AG10803 (cell line): Measurements from ENCODE around the gene TPO.
A peak's percentile ranks its signal among the peaks of the same experiment; 100 is the strongest.

Experiments
- DNase-seq: peaks from one replicate; pipeline ENCODE4 v3.0.0; 2010; ENCODE audit warnings: low read depth
- H3K4me3 ChIP-seq: 2 replicates; pipeline ENCODE4 v1.5.1; 2011; ENCODE audit warnings: mild to moderate bottlenecking, low read length, control low read depth
- TF ChIP-seq, protein P1 (sequence below): conservative IDR thresholded peaks from 2 replicates; pipeline ENCODE4 v1.5.1; 2011; ENCODE audit warnings: mild to moderate bottlenecking, low read length, control low read depth, inconsistent platforms

TPO gene

DNA sequence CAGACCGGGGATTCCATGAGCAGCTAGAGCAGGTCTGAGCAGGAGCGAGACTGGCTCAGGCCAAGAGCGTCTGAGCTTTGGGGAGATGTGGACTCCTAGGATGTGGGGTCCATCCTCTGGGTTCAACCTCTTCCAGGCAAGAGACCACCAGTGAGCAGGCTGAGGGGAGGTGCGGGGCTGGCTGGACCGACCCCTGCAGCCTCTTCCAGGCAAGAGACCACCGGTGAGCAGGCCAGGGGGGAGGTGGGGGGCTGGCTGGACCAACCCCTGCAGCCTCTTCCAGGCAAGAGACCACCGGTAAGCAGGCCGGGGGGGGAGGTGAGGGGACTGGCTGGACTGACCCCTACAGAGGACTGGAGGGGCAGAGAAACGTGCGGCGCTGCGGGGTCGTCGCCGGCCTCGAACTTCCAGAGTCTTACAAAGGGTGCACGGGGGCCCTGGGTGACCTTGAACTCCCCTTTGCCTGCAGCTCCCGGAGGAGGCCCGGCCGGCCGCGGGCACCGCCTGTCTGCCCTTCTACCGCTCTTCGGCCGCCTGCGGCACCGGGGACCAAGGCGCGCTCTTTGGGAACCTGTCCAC is 63.4 kb downstream of the TPO start:
- TF ChIP-seq, protein P1, sequence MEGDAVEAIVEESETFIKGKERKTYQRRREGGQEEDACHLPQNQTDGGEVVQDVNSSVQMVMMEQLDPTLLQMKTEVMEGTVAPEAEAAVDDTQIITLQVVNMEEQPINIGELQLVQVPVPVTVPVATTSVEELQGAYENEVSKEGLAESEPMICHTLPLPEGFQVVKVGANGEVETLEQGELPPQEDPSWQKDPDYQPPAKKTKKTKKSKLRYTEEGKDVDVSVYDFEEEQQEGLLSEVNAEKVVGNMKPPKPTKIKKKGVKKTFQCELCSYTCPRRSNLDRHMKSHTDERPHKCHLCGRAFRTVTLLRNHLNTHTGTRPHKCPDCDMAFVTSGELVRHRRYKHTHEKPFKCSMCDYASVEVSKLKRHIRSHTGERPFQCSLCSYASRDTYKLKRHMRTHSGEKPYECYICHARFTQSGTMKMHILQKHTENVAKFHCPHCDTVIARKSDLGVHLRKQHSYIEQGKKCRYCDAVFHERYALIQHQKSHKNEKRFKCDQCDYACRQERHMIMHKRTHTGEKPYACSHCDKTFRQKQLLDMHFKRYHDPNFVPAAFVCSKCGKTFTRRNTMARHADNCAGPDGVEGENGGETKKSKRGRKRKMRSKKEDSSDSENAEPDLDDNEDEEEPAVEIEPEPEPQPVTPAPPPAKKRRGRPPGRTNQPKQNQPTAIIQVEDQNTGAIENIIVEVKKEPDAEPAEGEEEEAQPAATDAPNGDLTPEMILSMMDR: no peak
- no peak for DNase-seq

DNA sequence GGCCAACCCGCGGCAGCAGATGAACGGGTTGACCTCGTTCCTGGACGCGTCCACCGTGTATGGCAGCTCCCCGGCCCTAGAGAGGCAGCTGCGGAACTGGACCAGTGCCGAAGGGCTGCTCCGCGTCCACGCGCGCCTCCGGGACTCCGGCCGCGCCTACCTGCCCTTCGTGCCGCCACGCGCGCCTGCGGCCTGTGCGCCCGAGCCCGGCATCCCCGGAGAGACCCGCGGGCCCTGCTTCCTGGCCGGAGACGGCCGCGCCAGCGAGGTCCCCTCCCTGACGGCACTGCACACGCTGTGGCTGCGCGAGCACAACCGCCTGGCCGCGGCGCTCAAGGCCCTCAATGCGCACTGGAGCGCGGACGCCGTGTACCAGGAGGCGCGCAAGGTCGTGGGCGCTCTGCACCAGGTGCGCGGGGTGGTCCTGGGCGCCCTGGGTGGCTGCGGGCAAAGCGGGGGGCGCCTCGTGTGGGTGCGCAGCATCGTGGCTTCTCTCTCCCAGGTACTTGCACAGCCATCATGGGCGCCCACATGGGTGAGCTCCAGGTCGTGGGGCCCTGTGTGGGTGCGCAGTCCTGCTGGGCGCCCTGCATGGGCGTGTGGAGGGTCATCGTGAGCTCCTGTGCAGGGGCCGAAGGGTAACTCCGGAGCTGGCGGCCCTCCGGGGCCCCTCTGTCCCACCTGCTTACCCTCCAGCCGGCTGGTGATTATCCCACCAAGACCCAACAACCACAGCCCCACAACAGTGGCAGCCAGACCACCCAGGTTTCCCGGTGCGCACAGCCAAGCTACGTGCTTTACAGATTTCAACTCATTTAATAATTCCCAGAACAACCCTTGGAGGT is 64.2 kb downstream of the TPO start:
- H3K4me3 ChIP-seq: no peak overlapping the region
- TF ChIP-seq, protein P1: no peak
- DNase-seq: no peak

More for the DNA sequence above, 63.4 kb downstream of the TPO start:
- H3K4me3 ChIP-seq: no peak overlapping the region

DNA sequence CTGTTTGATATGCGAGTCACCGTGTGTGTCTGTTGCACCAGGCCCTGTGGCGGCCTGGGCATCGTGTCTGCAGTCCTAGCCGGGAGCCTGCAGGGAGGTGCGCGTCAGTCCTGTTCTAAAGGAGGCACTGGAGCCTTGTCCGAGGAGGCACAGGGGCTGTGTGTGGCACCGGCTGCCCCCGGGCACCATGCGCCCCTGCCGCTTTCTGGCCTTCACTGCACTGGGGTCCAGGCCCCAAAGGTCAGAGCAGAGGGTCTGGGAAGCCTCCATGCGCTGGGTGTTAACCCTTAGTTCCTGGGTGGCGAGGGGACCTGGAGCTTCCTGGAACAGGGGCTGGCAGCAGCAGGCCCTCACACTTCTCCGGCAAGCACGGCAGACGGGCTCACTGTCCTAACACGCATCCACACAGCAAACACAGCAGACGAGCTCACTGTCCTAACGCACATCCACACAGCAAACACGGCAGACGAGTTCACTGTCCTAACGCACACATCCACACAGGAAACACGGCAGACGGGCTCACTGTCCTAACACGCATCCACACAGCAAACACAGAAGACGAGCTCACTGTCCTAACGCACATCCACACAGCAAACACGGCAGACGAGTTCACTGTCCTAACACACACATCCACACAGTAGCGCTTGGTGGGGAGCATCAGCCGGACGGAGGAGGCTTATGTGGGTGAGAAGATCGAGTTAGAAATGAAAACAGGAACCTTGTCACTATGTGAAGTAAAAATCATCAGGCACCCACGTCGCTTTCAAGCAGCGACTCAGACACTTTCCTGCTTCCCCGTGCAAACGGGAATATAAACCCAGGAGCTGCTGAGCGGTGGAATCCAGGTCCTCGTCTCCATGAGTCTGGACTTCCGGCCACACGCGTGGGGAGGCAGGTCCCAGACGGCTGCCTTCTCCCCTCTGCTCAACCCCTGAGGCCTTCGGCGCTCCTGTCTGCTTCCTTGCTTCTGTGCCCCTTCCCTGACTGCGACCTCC is 65.3 kb downstream of the TPO start:
- DNase-seq: no peak
- TF ChIP-seq, protein P1: no peak
- no peak overlapping the region for H3K4me3 ChIP-seq

DNA sequence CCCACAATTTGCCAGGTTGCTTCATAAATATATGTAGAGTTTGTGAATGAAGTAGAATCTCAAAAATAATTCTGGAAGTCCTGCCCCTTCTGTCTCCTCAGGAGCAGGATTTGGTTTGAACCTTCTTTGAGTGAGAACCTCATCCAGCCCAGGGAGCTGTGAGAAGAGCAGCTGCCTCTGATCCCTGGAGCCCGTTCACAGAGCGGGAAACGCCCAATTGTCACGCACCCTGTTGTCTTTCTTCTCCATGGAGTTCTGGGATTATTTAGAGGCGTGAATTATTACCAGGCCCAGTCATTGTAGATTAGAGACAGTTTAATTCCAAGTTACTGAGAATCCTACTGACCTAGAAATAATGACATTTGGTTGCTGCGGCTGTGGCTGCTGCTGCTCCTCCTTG is 66.1 kb downstream of the TPO start:
- no peak overlapping the region for H3K4me3 ChIP-seq
- TF ChIP-seq, protein P1: no peak
- no peak for DNase-seq

DNA sequence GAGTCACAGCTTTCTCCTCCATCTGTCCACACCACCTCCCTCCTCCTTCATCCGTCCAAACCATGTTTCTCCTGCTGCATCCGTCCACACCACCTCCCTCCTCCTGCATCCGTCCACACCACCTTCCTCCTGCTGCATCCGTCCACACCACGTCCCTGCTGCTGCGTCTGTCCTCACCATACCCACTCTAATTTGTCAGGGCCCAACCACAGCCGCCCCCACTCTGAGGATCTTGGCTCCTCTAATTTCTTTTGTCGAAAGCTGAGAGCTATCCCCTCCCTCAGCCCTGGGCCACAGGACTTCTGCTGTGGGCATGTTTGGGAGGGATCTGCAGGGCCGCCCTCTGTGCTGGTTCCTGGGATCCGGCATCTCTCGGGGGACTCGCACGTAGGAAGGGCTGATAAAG is 67.4 kb downstream of the TPO start:
- TF ChIP-seq, protein P1: no peak
- DNase-seq: peak; percentile 3
- H3K4me3 ChIP-seq: no peak overlapping the region

DNA sequence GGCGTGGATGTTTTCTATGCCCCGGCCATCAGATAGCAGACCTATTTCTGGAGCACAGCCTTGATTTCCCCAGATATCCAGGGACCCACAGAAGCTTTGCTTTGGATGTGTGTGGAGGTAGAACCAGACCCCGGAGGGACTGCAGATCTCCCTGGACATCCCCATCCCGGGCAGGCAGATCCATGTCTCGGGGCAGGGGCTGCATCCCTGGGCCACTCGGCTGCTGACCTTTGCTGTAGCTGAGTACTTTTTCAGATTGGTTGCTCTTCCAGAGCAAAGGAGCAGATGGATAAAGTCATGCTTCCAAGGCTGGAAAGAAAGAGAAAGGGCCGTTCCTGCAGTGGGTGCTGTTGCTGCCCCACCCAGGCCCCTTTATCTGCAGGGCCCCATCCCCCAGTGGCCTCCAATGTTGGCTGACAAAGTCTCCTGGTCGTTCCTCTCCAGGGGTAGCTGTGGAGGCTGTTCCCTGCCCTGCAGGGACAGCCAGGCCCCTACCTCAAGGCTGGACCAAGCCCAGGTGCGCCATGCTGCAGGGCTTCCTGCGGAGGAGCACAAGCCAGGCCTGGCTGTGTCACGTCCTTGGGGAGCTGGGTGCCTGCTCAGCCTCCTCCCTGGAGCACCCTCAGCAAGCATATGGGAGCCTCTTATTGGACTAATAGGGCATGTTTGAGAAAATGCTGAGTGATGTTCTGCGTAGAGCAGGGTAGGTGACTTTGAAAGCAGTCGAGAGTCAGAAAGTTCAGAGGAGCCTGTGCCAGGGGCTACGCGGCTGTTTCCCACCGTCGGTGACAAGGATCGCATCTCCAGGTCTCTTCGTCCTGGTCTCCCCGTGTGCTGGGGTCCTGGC is 68.4 kb downstream of the TPO start:
- no peak overlapping the region for H3K4me3 ChIP-seq
- TF ChIP-seq, protein P1: no peak
- no peak for DNase-seq
